Lower leg skin (tissue), 4 donors: Measurements from ENCODE around the gene DNAJC28. TPM values are rescaled to one million over a fixed set of nuclear protein-coding genes. Genes with fewer than 3 reads are reported as not detected.
"Not testable (repeated sequence)": the region's sequence is repeated elsewhere in the genome, so short reads cannot be mapped to it uniquely, and the experiment has no call there.

Experiments used
- DNase-seq, 2 donors: peaks; one replicate each; pipeline ENCODE4 v3.0.0-alpha.2; 2019; ENCODE audit warnings: low spot score in 2 of 2
- H3K4me3 ChIP-seq: fragments of 200-600 bp; sonication (generic); 2 replicates; pipeline ENCODE4 v1.5.1; 2017; ENCODE audit warnings: mild to moderate bottlenecking, low read depth; ENCODE audit not compliant: poor library complexity, severe bottlenecking
- POLR2A ChIP-seq, 2 donors: fragments of 450-650 bp; IDR thresholded peaks; one replicate each; pipeline ENCODE4 v1.6.1; 2016 to 2017; ENCODE audit warnings: antibody characterized with exemption in 2 of 2, mild to moderate bottlenecking in 1 of 2, moderate library complexity in 1 of 2
- WGBS, 2 donors: methylation state at CpG; one replicate each; pipeline ENCODE4 v1.1.5; 2018; 5-methylcytosine and 5-hydroxymethylcytosine counted together
- intact Hi-C: fragments of 100-400 bp; cut with DNase I; formaldehyde crosslinking; loops from one replicate; pipeline ENCODE4 v1.15.0; 2023; ENCODE audit warnings: low total_unique reads
- total RNA-seq, 4 donors: library from RNA; depleted of rRNA; stranded (reverse); fragments of >200 nt; gene quantifications; one replicate each; pipeline ENCODE4 v1.1.0, GENCODE V29; 2016
- TF ChIP-seq, protein P1 (sequence below), 3 donors: fragments of 450-650 bp; IDR thresholded peaks; one replicate each; pipeline ENCODE4 v1.5.1; 2016; ENCODE audit warnings: antibody characterized with exemption in 3 of 3, mild to moderate bottlenecking in 3 of 3, moderate library complexity in 2 of 3

Gene DNAJC28
- total RNA-seq, 4 donors from 2014 or later: 0.08 to 2.3 (median 0.40) TPM

DNA sequence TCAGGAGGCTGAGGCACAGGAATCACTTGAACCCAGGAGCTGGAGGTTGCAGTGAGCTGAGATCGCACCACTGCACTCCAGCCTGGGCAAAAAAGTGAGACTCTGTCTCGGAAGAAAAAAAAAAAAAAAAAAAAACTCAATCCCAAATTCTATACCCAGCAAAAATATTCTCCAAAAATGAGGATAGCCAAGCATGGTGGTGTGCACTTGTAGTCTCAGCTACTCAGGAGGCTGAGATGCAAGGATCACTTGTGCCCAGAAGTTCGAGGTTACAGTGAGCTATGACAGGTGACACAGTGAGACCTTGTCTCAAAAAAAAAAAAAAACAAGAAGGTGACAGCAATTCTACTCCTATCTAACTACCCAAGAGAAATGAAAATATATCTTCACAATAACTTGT is 18.2 kb downstream of the DNAJC28 start:
- WGBS, 2 donors: 93 to 98% methylated on average over 3 of the region's 3 CpGs
- H3K4me3 ChIP-seq: no peak overlapping the region
- DNase-seq: no peak
- intact Hi-C loops: no loop called here
- no peak for TF ChIP-seq POLR2A (IDR thresholded peaks at IDR 0.05)
- TF ChIP-seq, protein P1, sequence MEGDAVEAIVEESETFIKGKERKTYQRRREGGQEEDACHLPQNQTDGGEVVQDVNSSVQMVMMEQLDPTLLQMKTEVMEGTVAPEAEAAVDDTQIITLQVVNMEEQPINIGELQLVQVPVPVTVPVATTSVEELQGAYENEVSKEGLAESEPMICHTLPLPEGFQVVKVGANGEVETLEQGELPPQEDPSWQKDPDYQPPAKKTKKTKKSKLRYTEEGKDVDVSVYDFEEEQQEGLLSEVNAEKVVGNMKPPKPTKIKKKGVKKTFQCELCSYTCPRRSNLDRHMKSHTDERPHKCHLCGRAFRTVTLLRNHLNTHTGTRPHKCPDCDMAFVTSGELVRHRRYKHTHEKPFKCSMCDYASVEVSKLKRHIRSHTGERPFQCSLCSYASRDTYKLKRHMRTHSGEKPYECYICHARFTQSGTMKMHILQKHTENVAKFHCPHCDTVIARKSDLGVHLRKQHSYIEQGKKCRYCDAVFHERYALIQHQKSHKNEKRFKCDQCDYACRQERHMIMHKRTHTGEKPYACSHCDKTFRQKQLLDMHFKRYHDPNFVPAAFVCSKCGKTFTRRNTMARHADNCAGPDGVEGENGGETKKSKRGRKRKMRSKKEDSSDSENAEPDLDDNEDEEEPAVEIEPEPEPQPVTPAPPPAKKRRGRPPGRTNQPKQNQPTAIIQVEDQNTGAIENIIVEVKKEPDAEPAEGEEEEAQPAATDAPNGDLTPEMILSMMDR (IDR thresholded peaks at IDR 0.05): no peak

DNA sequence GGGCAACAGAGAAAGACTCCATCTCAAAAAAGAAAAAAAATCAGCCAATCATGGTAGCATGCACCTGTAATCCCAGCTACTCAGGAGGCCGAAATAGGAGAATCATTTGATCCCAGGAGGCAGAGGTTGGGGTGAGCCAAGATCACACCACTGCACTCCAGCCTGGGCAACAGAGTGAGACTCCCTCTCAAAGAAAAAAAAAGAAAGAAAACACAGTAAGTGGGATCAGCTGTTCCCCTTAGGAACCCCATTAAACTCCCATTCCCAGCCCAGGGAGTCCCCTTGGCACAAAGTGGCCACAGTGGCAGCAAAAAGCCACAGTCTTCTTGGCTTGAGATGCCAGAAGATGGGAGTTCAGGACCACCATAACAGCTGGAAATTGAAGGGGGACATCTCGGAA is 20.8 kb downstream of the DNAJC28 start:
- TF ChIP-seq POLR2A (IDR thresholded peaks at IDR 0.05): no peak
- TF ChIP-seq, protein P1 (IDR thresholded peaks at IDR 0.05): no peak
- intact Hi-C loops: no loop called here
- DNase-seq: no peak
- 92 to 97% methylated on average over 2 of the region's 2 CpGs for WGBS, 2 donors
- H3K4me3 ChIP-seq: no peak overlapping the region

DNA sequence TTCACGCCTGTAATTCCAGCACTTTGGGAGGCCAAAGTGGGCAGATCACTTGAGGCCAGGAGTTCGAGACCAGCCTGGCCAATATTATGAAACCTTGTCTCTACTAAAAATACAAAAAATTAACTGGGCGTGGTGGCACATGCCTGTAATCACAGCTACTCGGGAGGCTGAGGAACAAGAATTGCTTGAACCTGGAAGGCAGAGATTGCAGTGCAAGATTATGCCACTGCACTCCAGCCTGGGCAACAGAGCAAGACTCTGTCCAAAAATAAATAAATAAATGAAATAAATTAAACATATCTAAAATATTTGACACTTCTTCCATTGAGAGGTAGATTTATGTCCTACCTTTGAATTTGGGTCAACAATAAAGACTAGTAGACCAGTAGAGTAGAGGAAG is 22.3 kb downstream of the DNAJC28 start:
- WGBS, 2 donors: 80% methylated on average over 4 of the region's 4 CpGs
- intact Hi-C loops: not testable (repeated sequence)

DNA sequence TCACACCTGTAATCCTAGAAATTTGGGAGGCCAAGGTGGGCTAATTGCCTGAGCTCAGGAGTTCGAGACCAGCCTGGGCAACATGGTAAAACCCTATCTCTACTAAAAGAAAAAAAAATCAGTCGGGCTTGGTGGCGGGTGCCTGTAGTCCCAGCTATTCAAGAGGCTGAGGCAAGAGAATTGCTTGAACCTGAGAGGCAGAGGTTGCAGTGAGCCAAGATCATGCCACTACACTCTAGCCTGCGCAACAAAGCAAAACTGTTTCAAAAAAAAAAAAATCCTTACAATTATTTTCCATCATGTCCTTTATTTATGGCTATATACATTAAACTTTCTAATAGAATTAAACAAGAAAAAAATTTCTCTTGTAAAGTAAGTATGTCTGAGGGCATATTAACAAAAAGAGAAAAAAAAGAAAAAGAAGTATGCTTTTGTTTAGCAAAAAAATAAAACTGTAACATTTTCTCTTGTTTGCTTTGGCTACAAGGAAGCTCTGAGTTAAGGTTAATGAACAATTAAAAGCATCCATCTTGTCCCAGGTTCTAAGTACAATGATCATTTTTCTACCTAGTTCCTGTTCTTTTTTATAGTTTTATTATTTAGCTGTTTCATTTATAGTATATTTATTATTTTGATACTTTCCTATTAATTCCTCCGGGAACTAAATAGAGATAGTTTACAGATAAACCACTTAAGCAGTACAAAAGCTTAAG is 29.8 kb downstream of the DNAJC28 start:
- intact Hi-C loops: no loop called here
- TF ChIP-seq, protein P1 (IDR thresholded peaks at IDR 0.05): no peak
- no peak for TF ChIP-seq POLR2A (IDR thresholded peaks at IDR 0.05)
- 91 to 94% methylated on average over 5 of the region's 5 CpGs for WGBS, 2 donors
- H3K4me3 ChIP-seq: no peak overlapping the region
- DNase-seq: no peak

More for the DNA sequence above, 22.3 kb downstream of the DNAJC28 start:
- peak in 1 of 2 donors; percentile 21 for DNase-seq
- not testable (repeated sequence) for H3K4me3 ChIP-seq

DNA sequence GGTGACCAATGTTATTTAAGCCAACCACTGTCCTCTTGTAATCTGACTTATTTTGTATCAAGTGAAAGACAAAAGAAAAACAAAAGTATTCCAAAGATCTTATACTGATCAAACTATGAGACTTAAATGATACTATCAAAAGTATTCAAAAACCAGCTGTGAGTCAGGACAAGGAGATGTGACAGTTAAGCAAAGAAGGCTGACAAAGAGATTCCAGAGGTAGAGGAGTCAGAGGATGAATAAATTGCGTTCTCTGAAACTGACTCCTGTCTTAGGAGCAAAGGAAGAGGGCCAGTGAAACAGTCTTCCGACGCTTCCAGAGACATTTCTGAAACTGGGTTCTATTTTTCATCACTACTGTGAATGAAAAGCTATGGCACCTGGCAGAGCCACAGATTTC is 32.7 kb downstream of the DNAJC28 start:
- H3K4me3 ChIP-seq: no peak overlapping the region
- no peak for TF ChIP-seq POLR2A (IDR thresholded peaks at IDR 0.05)
- TF ChIP-seq, protein P1 (IDR thresholded peaks at IDR 0.05): no peak
- intact Hi-C loops: no loop called here
- WGBS, 2 donors: 92 to 98% methylated on average over 3 of the region's 3 CpGs
- no peak for DNase-seq

DNA sequence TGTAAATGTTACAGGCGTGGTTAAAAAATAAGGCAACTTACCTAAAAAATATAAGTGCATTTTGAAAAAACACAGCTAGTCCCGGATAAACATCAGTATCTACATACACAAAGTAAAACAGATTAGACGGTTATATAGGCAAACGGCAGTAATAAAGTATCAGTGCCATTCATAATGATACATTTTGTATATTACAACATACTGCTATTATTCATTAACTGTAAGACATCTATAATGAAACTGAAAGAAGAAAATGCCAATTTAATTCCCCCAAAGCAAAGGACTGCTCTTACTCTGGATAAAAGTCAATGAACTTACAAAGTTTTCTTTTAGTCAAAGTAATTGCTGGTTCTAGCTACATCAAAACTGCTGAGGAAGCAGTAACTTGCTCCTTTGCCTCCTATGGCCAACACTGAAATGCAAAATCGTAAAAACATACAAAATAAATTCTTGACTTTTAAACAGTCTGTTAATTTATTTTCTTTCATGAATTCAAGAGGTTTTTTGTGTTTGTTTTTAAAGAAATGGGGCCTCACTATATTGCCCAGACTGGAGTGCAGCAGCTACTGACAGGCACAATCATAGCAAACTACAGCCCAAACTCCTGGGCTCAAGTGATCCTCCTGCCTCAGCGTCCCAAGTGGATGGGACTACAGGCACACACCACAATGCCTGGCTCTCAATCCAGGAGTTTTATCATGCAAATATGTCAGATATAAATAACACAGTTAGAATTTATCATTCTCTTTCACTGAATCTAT is 35.6 kb downstream of the DNAJC28 start:
- 83 to 91% methylated on average over 6 of the region's 6 CpGs for WGBS, 2 donors
- TF ChIP-seq, protein P1 (IDR thresholded peaks at IDR 0.05): no peak
- no peak for TF ChIP-seq POLR2A (IDR thresholded peaks at IDR 0.05)
- no peak for DNase-seq
- intact Hi-C loops: no loop called here
- H3K4me3 ChIP-seq: no peak overlapping the region
